SK-N-SH treated with all-trans-retinoic acid at 6 μM for 48 hours (cell line): ENCODE results near the gene PRKCE.

Experiments used
- RARB ChIP-seq: fragments of 250-450 bp; sonication (Bioruptor Pico); IDR thresholded peaks from 2 replicates; pipeline ENCODE4 v1.8.0; 2021; ENCODE audit warnings: mild to moderate bottlenecking, moderate library complexity
- TF ChIP-seq, protein P1 (sequence below): fragments of 250-450 bp; sonication (Bioruptor Pico); IDR thresholded peaks from 2 replicates; pipeline ENCODE4 v1.8.0; 2020; ENCODE audit warnings: mild to moderate bottlenecking, moderate library complexity, borderline replicate concordance

GRCh38 chr2:46015671-46016070, 364.2 kb downstream of the PRKCE start:
- TF ChIP-seq, protein P1, sequence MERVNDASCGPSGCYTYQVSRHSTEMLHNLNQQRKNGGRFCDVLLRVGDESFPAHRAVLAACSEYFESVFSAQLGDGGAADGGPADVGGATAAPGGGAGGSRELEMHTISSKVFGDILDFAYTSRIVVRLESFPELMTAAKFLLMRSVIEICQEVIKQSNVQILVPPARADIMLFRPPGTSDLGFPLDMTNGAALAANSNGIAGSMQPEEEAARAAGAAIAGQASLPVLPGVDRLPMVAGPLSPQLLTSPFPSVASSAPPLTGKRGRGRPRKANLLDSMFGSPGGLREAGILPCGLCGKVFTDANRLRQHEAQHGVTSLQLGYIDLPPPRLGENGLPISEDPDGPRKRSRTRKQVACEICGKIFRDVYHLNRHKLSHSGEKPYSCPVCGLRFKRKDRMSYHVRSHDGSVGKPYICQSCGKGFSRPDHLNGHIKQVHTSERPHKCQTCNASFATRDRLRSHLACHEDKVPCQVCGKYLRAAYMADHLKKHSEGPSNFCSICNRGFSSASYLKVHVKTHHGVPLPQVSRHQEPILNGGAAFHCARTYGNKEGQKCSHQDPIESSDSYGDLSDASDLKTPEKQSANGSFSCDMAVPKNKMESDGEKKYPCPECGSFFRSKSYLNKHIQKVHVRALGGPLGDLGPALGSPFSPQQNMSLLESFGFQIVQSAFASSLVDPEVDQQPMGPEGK = no peak
- no peak for TF ChIP-seq RARB (CRISPR knock-in tag)
